HG03135 (cell line): ENCODE measurements around the gene SEC31B.

ENCODE experiments used
- ATAC-seq: cut with Tn5 transposase; IDR thresholded peaks from one replicate; pipeline ENCODE4 v1.9.1; 2021; ENCODE audit warnings: mild to moderate bottlenecking, moderate library complexity; ENCODE audit not compliant: unreplicated experiment

Gene SEC31B, protein sequence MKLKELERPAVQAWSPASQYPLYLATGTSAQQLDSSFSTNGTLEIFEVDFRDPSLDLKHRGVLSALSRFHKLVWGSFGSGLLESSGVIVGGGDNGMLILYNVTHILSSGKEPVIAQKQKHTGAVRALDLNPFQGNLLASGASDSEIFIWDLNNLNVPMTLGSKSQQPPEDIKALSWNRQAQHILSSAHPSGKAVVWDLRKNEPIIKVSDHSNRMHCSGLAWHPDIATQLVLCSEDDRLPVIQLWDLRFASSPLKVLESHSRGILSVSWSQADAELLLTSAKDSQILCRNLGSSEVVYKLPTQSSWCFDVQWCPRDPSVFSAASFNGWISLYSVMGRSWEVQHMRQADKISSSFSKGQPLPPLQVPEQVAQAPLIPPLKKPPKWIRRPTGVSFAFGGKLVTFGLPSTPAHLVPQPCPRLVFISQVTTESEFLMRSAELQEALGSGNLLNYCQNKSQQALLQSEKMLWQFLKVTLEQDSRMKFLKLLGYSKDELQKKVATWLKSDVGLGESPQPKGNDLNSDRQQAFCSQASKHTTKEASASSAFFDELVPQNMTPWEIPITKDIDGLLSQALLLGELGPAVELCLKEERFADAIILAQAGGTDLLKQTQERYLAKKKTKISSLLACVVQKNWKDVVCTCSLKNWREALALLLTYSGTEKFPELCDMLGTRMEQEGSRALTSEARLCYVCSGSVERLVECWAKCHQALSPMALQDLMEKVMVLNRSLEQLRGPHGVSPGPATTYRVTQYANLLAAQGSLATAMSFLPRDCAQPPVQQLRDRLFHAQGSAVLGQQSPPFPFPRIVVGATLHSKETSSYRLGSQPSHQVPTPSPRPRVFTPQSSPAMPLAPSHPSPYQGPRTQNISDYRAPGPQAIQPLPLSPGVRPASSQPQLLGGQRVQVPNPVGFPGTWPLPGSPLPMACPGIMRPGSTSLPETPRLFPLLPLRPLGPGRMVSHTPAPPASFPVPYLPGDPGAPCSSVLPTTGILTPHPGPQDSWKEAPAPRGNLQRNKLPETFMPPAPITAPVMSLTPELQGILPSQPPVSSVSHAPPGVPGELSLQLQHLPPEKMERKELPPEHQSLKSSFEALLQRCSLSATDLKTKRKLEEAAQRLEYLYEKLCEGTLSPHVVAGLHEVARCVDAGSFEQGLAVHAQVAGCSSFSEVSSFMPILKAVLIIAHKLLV

DNA sequence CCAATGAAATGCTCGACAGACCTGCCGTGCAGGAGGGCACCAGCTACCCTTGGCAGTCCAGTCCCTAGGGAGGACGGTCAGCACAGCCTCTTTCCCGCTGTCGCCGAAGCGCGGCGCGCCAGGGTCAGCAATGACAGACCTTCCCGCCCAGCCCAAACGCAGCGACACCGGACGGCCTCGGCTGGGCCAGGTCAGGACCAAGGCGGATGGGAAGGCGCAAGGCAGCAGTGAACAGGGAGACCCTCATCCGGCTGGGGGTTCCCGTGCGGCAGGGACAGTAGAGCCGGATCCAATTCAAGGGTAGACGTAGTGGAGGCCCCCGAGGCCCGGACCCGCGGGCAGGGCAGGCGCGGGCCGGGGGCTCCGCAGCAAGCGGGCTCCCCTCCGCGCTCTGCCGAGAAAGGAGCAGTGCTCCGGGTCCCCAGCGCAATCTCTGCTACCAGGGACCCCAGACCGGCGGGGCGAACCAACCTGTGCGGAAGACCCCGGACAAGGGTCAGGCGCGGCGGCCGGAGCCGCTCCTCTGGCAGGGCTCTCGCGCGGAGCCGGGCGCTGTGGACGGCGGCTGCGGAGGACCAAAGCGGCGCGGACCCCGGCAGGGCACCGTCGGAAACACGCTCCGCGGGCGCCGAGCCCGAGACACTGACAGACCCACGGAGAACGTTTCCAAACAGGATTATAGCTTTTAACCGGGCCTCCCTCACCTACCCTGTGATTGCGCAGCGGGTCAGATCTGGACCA is at the start of gene SEC31B:
SEC31B (minus strand) TSS at position 551 of the 741 bp plus-strand sequence. CDS start 2,909 bp downstream, outside the sequence.
- no peak for ATAC-seq

DNA sequence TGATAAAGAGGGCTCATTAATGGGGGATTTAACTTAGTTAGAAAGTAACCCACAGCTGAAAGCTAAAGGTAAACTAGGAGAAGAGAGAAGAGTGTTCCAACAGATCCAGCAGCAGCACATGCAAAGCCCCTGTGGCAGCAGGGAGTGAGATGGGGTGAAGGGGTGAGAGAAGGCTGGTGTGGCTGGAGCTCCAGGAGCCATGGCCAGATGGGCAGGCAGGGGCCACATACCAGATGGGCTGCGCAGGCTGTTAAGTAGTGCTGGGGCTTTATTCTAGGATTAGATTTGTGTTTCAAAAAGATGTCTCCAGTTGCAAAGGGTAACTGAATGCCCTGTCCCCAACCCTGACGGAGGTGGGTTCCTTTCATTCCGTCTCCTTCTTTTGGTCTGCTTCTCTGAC is 49.3 kb upstream of the SEC31B start:
- no peak for ATAC-seq

DNA sequence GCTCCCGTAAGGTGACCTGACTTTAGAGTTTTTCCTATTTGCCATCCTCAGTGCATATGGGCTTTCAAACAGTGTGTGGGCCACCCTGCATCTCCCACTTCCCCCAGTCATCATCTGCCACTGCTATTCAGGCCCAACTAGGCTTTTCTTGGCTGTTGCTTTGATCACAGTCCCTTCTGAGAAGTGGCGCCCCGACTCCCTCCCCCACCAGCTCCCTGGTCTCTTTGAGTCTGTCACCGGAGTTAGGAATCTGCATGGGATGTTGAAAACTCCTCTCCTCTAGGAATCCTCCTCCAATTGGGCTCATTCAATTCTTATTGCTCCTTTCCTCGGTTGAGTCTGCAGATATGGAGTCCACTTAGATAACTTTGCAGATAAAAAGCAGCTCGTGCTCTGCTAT is 48.2 kb upstream of the SEC31B start:
- ATAC-seq = no peak

DNA sequence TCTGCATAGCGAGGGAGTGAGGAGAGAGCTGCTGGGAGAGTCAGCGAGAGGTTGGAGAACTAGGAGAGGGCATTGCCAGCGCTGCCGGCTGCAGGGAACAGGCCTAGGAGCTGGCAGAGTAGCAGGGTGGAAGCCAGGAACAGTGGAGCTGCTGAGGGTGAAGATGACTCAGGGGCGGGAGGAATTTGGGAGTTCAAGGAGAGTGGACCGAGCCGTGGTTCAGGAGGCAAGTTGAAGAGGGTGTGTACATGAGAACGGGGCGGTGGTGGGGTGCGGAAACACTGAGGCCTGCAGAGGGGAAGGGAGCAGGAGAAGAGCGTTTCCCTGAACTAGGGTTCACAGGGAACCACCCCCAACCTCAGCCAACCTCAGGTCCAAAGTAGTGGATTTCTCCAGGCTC is 47.6 kb upstream of the SEC31B start:
- ATAC-seq = no peak

DNA sequence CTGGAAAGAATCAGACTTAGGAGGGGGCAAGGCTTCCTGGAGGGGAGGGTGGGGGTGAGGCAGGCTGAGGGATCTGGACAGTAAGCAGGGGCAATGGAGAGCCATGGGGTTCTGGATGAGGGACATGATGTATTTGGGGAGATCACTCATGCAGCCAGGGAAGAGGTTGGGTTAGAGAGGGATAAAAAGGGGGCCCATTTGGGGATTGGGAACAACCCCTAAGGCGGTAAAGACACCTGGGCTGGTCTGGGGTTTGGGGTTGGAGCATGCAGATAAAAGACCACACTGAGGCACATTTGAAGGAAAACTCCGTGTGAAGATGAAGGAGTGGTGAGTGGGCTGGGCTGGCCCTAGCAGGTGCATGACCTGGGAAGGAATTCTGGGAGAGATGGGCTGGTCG is 46.9 kb upstream of the SEC31B start:
- no peak for ATAC-seq

DNA sequence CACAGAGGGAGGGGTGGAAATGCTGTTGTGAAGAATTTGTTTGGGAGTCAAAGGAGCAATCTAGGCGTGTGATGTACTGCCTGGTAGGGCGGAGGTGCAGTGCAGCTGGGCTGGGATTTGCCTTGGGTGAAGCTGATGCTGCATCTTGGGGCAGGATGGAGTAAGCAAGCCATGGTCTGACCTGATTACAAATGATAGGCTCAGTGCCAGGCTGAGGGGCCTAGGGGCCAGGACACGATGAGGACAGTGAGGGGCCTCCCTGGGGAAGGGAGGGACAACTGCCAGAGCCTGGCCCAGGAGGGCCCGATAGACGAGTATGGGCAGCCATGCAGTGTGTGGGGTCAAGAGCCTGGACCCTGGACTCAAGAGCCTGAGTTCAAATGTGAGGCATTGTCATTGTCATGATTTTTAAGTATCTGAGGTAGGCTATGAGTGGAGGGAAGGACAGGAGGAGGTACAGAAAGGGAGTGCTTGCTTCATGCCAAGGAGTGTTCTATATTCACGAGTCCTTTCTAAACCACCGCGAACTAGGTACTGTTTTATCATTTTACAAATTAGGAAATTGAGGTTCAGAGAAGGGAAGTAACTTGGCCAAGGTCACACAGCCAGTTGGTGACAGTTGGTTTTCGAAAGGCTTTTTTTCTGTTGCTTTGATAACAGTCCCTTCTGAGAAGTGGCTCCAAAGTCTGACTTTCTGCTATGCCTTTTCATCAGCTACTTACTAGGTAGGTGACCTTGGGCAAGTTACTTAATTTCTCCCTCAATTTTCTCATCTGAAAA is 45.7 kb upstream of the SEC31B start:
- ATAC-seq = no peak

DNA sequence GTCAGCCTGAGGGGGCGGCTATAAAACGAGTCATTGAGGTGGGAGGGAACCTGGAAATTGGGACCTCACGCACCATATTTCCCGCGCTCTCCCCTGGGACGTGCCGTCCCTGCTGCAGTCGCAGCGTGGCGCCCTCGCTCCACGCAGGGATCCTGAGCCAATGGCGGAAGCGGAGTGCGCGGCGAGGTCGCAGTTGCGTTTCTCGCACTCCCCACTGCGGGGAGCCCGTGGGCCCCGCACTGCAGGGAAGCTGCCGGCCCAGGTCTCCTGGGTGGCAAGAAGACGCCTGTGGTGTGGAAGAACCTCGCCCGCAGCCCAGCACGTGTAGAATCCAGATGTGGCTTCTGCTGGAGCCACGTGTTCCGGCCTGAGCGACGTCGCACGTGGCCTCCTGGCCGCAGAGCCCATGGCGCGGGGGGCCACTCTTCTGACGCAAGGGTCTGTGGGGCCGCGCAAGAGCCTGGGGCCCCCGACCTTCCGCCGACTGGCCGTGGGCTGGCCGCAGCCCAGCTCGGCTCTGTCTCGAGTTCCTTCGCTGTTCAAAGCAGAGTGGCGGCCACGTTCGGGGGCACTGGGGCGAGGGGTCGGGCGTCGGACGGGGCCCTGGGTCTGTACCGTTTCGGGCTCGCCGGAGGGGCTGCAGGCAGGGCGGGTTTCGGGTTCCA is 42.5 kb upstream of the SEC31B start:
- peak; percentile 78 for ATAC-seq

DNA sequence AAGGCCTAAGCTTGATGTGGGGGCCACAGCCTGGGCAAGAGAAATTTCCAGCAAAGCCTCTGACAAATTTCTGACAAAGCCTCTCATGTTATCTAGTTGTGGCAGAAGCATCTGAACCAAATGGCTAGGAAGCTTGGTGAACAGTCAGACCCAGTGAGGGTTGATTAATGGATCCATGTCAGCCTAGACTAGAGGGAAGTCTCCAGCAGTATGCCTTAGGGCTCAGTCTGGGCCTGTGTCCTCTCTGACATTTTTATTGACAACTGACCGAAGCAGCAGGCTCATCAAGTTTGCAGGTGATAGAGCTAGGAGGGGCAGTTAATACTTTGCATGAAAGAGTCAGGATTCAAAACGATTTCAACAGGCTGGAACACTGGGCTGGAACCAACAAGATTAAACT is 41.3 kb upstream of the SEC31B start:
- no peak for ATAC-seq

DNA sequence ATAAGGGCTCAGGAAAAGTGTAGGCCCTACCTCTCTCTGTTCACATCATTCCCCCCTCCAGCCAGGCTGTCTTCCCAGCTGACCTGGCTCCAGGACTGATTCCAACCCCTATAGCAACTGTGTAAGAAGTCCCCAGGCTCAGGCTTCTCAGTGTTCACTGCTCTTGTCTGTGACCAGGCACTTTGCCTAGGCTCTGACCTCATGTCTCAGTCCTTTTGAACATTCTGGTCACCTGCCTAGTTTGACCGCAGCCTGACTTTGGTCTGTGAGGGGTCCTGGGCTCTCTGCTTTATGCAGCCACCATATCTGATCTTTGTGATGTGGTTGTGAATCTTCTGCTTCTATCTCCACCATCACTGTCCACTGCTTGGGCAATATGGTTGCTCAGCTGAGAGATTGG is 40.6 kb upstream of the SEC31B start:
- ATAC-seq = no peak

DNA sequence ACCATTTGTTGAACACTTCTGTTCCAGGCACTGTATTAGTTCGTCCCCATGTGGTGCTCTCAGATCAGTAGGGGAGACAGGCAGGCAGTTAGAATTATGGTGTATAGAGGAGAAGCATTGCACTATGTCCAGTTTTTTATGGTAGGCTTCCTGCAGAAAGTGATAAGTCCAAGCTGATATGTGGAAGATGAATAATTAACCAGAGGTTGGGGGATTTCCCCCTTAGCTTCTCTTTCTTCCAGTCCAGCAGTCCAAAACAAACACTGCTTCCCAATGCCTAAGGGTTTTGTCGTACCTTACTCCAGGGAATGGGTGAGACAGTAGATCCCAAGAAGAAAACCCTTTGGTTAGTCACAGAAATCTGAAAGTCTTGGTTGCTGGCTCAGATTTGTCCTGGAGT is 35.2 kb upstream of the SEC31B start:
- ATAC-seq = no peak

DNA sequence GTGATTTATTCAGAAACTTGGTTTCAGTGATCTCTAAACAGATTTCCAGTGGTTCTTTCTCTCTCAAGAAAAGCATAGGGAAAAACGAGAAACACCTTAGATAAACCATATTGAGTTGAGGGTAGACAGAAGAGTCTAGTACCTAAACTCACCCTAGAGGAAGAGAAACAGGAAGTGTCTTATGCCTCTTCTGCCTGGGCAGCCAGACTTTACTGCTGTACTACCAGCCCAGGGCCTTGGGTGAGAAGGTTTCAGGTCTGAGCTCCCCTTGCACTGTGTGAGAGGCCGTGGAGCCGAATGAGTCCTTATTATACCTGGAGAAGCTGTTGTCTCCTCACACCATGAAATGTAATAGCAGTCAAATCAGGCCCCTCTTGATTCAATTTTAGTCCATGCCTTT is 34.3 kb upstream of the SEC31B start:
- ATAC-seq = no peak

DNA sequence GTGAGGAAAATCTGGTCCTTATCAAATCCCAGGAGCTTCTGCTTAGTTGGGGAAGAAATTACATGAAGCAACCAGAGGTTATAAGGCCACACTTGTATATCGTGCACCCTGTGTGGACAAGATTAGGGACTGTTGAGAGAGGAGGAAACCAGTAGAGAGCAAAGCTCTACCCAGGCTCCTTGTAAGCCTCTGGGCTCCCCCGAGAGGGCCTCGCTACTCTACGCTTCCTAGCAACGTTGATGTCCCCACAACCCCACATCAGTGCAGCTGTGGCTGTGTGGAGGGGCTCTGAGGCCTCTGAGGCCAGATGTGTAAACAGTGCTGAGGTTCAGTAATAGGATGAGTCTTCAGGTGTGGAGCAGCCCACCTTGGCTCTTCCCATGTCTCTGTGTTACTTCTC is 32.1 kb upstream of the SEC31B start:
- no peak for ATAC-seq

DNA sequence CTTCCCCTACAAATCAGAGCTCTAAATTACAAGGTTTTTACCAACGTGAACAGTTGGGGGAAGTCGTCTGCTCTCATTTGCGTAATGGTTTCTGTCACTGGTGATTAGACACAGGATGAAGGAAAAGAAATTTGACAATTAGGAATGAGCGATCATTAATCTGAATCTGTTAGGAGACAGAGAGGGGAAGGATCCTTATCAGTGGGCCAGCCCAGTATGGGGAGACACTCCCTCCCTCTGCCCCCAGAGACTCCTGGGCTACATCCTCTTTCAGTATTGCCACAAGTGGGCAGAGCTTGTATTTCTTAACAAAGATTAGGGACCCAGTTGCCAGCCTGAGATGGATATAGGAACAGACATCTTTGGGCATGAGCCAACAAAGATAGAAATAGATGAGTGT is 31.5 kb upstream of the SEC31B start:
- no peak for ATAC-seq

DNA sequence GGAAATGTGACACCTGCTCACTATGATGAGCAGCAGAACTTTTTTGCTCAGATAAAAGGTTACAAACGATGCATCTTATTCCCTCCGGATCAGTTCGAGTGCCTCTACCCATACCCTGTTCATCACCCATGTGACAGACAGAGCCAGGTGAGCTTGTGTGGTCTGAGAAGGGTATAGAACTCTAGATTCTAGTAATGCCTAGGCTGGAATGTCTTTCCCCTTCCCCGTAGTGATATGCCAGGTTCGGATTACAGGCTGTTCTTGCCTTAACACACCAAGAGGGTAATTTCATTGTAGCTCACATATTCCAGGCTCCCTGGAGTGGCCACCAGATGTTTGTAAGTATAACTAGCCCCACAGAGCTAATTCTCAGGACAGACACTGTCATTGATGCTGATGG is 25.3 kb upstream of the SEC31B start:
- ATAC-seq = no peak

DNA sequence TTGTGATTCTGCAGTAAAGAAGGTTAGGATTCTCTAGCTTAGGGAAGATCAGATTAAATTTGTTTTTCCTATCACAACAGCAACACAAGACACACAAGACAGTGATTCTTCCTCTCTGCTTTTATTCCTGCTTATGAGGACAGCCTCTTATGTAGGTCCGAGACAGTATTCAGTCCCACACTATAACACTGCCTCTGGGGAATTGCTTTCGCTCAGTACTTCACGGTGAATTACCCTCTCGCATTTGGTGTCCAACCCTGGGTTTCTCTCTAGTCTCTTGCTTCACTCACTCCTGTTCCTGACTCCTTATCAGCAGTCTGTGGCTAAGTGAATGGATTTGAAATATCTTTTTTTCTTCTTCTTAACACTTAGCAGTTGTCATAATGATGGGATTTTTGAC is 17.8 kb upstream of the SEC31B start:
- ATAC-seq = no peak

DNA sequence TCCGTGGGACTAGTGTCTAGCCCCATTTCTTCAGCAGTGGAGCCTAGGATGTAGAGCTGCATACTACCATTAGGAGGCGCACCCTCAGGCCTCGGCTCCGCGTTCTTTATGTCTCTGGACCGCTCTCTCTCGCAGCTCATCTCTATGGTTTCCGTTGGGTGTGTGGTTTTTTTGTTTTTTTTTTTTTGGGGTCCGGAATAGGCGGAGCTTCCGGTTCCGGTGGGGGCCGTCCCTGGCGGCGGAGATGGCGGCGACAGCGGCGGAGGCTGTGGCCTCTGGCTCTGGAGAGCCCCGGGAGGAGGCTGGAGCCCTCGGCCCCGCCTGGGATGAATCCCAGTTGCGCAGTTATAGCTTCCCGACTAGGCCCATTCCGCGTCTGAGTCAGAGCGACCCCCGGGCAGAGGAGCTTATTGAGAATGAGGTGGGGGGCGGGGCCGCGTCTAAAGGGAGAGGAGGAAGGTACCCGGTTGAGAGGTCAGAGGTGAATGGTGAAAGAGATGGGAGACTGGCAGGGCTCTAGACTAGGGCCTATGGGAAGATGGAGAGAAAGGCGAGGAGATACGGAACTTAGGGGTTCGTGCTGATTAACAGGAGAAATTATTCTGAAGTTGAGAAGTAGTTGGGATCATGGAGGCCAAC is 16.2 kb upstream of the SEC31B start, which contains the start of gene HIF1AN:
HIF1AN (plus strand) TSS at position 229 of the 639 bp plus-strand sequence; CDS start at position 245, 16 bp downstream.
- ATAC-seq = peak; percentile 92

DNA sequence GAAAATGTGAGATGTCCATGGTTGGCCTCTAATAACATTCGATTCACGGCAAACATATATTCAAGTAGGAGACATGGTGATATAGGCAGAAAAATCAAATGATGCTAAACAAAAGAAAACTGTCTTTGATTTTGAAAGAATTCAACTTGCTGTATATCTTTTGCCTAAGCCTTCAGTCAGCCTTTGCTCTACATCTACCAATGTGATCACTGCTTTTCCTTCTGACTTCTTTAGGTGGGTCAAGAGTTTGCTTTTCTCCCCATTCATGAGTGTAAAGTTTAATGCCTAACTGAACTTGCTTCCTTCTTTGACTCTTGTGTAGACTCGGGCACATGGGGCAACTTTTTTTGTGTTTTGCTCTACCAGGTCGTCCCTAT is 15.7 kb upstream of the SEC31B start:
- peak; percentile 4 for ATAC-seq

DNA sequence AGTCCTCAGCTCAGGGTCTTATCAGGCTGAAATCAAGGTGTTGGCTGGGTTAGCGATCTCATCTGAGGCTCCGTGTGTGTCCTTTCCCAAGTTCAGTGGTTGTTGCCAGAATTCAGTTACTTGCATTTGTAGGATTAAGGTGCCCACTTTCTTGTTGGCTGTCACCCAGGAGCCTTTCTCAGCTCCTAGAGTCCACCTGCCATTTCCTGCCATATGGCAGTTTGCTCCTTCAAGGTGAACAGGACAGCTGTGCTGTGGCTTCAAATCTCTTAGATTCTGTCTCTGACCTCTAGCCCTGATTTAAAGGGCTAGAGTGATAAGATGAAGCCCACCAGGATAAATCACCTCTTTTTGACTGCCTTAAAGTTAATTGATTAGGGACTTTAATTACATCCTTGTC is 15.1 kb upstream of the SEC31B start:
- ATAC-seq = no peak

DNA sequence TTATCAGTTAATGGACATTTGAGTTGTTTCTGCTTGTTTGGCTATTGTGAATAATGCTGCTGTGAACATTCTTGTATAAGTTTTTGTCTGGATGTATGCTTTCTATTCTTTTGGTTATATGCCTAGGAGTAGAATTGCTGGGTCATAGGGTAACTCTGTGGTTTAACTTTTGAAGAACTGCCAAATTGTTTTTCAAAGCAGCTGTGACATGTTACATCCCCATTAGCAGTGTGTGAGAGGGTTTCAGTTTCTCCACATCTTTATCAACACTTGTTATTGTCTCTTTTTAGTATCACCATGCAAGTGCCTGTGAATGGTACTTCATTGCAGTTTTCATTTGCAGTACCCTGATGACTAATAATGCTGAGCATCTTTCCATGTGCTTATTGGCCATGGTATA is 12.1 kb upstream of the SEC31B start:
- no peak for ATAC-seq
